Neural cell (in vitro differentiated cells): ENCODE data around the gene POU2F3. TPM values are rescaled to one million over a fixed set of nuclear protein-coding genes. Genes with fewer than 3 reads are reported as not detected.

Experiments
- H2AFZ ChIP-seq: fragments of 200-600, 300-800 bp; sonication (generic), shearing (Covaris generic); 2 replicates; pipeline ENCODE4 v1.6.0; 2014; ENCODE audit warnings: low read depth, mild to moderate bottlenecking, antibody characterized with exemption, low read length, moderate library complexity
- H3F3A ChIP-seq: fragments of 200-600 bp; shearing (Covaris generic); 2 replicates; pipeline ENCODE4 v1.6.1; 2016; ENCODE audit warnings: mild to moderate bottlenecking, moderate library complexity, mixed read lengths, antibody characterized with exemption, low read length; ENCODE audit not compliant: insufficient read depth, poor library complexity, severe bottlenecking
- H3K27ac ChIP-seq: fragments of 200-600, 300-800 bp; sonication (generic), shearing (Covaris generic); 2 replicates; pipeline ENCODE4 v1.5.1; 2014; ENCODE audit warnings: mild to moderate bottlenecking, low read length, moderate library complexity
- H3K27me3 ChIP-seq: fragments of 300-800, 200-600 bp; sonication (generic), shearing (Covaris generic); 2 replicates; pipeline ENCODE4 v1.6.0; 2014; ENCODE audit warnings: mild to moderate bottlenecking, low read depth, low read length, moderate library complexity; ENCODE audit not compliant: insufficient read depth
- H3K36me3 ChIP-seq: fragments of 300-800, 200-600 bp; sonication (generic), shearing (Covaris generic); 2 replicates; pipeline ENCODE4 v1.5.1; 2014; ENCODE audit warnings: mild to moderate bottlenecking, antibody characterized with exemption, low read length, moderate library complexity; ENCODE audit not compliant: insufficient read depth
- H3K4me2 ChIP-seq: fragments of 300-800, 200-600 bp; sonication (generic), shearing (Covaris generic); 2 replicates; pipeline ENCODE4 v1.6.0; 2014; ENCODE audit warnings: mild to moderate bottlenecking, low read length
- H3K4me3 ChIP-seq: fragments of 300-800, 200-600 bp; sonication (generic), shearing (Covaris generic); 2 replicates; pipeline ENCODE4 v1.5.1; 2014; ENCODE audit warnings: mild to moderate bottlenecking, low read length, moderate library complexity
- H3K79me2 ChIP-seq: fragments of 200-600 bp; shearing (Covaris generic); replicated peaks from 2 replicates; pipeline ENCODE4 v1.6.0; 2014; ENCODE audit warnings: mild to moderate bottlenecking, low read length, moderate library complexity; ENCODE audit not compliant: insufficient read depth
- H3K9ac ChIP-seq: fragments of 300-800, 200-600 bp; sonication (generic), shearing (Covaris generic); 2 replicates; pipeline ENCODE4 v1.6.1; 2016; ENCODE audit warnings: mild to moderate bottlenecking, low read length, mixed read lengths
- H3K9me2 ChIP-seq: fragments of 200-600 bp; shearing (Covaris generic); 2 replicates; pipeline ENCODE4 v1.6.1; 2016; ENCODE audit warnings: mild to moderate bottlenecking, low read length, mixed read lengths; ENCODE audit not compliant: insufficient read depth
- H3K9me3 ChIP-seq: fragments of 200-600, 300-800 bp; sonication (generic), shearing (Covaris generic); 2 replicates; pipeline ENCODE4 v1.6.1; 2016; ENCODE audit warnings: mild to moderate bottlenecking, mixed run types, low read length, moderate library complexity, mixed read lengths
- H4K20me1 ChIP-seq: fragments of 200-600 bp; shearing (Covaris generic); 2 replicates; pipeline ENCODE4 v1.6.1; 2016; ENCODE audit warnings: mild to moderate bottlenecking, mixed run types; ENCODE audit not compliant: insufficient read depth
- EP300 ChIP-seq: fragments of 450-650 bp; conservative IDR thresholded peaks from 2 replicates; pipeline ENCODE4 v1.6.1; 2014; ENCODE audit warnings: antibody characterized with exemption, mild to moderate bottlenecking, moderate library complexity; ENCODE audit not compliant: poor library complexity, severe bottlenecking
- EZH2 ChIP-seq: fragments of 200-600, 300-800 bp; shearing (Covaris generic), sonication (generic); IDR thresholded peaks from 2 replicates; pipeline ENCODE4 v1.6.1; 2014; ENCODE audit warnings: antibody characterized with exemption, low read length, borderline replicate concordance, mild to moderate bottlenecking; ENCODE audit not compliant: insufficient read depth, poor library complexity, severe bottlenecking
- MXI1 ChIP-seq: fragments of 450-650 bp; conservative IDR thresholded peaks from 2 replicates; pipeline ENCODE4 v1.6.1; 2014; ENCODE audit warnings: antibody characterized with exemption, mild to moderate bottlenecking; ENCODE audit not compliant: poor library complexity, severe bottlenecking
- POLR2AphosphoS5 ChIP-seq: IDR thresholded peaks from 2 replicates; pipeline ENCODE4 v1.6.1; 2012
- RAD21 ChIP-seq: fragments of 450-650 bp; conservative IDR thresholded peaks from 2 replicates; pipeline ENCODE4 v1.6.1; 2014; ENCODE audit warnings: antibody characterized with exemption, mild to moderate bottlenecking, moderate library complexity
- SMC3 ChIP-seq: fragments of 450-650 bp; conservative IDR thresholded peaks from 2 replicates; pipeline ENCODE4 v1.6.1; 2014; ENCODE audit warnings: antibody characterized with exemption, mild to moderate bottlenecking, moderate library complexity; ENCODE audit not compliant: poor library complexity
- TAF1 ChIP-seq: IDR thresholded peaks from 2 replicates; pipeline ENCODE4 v1.6.1; 2012; ENCODE audit warnings: low read depth
- polyA plus RNA-seq: library from polyadenylated mRNA; depleted of rRNA; stranded (reverse); fragments of >200 nt; gene quantifications from 2 replicates; pipeline ENCODE4 v1.2.3, GENCODE V29; 2014
- TF ChIP-seq, protein P1 (sequence below): fragments of 450-650 bp; IDR thresholded peaks from 2 replicates; pipeline ENCODE4 v1.5.1; 2014; ENCODE audit warnings: antibody characterized with exemption, mild to moderate bottlenecking, moderate library complexity; ENCODE audit not compliant: poor library complexity, severe bottlenecking
- TF ChIP-seq, protein P2 (sequence below): IDR thresholded peaks from 2 replicates; pipeline ENCODE4 v1.6.1; 2012; ENCODE audit warnings: borderline replicate concordance

POU2F3 gene
- polyA plus RNA-seq, 1 donor from 2014 or later: not detected

DNA sequence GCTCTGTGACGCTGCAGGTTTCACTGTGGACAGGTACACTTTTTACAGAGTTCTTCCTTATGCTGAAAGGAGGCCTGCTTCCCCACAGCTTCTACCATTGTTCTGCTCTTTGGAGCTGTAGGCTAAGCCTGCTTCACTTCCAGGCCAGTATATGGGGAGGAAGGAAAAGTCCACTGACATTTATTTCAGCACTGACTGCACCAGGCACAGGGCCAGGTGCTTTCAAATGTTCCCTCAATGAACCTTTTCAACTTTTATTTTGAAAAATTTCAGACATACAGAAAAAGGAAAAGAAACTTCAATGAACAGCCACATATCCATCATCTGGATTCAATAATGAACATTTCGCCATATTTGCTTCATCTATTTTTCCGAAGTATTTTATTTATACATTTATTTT is 22.0 kb downstream of the POU2F3 start:
- Histone ChIP-seq H2AFZ (no peak overlapping the region), H3K9ac (no peak overlapping the region), H3K36me3 (no peaks in the 10 kb centered on the region), H3K27ac (no peak overlapping the region), H3F3A (no peaks in the 10 kb centered on the region), H3K4me2 (no peak overlapping the region), H3K27me3 (no peaks in the 10 kb centered on the region), H3K9me2 (no peaks in the 10 kb centered on the region), H3K79me2 (no peaks in the 10 kb centered on the region), H4K20me1 (no peaks in the 10 kb centered on the region), H3K4me3 (no peak overlapping the region), H3K9me3 (no peaks in the 10 kb centered on the region)
- TF ChIP-seq POLR2AphosphoS5: no peak
- TF ChIP-seq TAF1: no peak
- TF ChIP-seq, protein P1, sequence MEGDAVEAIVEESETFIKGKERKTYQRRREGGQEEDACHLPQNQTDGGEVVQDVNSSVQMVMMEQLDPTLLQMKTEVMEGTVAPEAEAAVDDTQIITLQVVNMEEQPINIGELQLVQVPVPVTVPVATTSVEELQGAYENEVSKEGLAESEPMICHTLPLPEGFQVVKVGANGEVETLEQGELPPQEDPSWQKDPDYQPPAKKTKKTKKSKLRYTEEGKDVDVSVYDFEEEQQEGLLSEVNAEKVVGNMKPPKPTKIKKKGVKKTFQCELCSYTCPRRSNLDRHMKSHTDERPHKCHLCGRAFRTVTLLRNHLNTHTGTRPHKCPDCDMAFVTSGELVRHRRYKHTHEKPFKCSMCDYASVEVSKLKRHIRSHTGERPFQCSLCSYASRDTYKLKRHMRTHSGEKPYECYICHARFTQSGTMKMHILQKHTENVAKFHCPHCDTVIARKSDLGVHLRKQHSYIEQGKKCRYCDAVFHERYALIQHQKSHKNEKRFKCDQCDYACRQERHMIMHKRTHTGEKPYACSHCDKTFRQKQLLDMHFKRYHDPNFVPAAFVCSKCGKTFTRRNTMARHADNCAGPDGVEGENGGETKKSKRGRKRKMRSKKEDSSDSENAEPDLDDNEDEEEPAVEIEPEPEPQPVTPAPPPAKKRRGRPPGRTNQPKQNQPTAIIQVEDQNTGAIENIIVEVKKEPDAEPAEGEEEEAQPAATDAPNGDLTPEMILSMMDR: no peak

DNA sequence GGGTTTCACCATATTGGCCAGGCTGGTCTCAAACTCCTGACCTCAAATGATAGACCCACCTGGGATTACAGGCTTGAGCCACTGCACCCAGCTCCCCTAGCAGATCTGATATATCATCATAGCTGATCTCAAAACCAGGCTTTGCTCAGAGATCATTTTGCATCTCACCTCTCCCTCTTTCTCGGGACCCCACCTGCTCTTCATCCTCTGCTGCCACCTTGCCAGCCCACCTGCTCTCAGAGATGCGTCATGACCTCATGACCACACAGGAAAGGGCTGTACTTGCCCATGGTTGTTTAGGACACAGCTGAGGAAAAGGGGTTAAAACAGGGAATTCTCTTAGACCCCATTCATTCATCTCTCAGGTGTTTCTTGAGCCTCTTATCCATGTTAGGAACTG is 27.4 kb downstream of the POU2F3 start:
- Histone ChIP-seq H3K9me2 (no peaks in the 10 kb centered on the region), H4K20me1 (no peaks in the 10 kb centered on the region), H3K9me3 (no peaks in the 10 kb centered on the region), H3K27me3 (no peaks in the 10 kb centered on the region), H3K36me3 (no peaks in the 10 kb centered on the region), H3K4me2 (no peak overlapping the region), H3K79me2 (no peaks in the 10 kb centered on the region), H2AFZ (no peak overlapping the region), H3F3A (no peaks in the 10 kb centered on the region), H3K4me3 (no peak overlapping the region), H3K9ac (no peak overlapping the region), H3K27ac (no peak overlapping the region)
- TF ChIP-seq, protein P2, sequence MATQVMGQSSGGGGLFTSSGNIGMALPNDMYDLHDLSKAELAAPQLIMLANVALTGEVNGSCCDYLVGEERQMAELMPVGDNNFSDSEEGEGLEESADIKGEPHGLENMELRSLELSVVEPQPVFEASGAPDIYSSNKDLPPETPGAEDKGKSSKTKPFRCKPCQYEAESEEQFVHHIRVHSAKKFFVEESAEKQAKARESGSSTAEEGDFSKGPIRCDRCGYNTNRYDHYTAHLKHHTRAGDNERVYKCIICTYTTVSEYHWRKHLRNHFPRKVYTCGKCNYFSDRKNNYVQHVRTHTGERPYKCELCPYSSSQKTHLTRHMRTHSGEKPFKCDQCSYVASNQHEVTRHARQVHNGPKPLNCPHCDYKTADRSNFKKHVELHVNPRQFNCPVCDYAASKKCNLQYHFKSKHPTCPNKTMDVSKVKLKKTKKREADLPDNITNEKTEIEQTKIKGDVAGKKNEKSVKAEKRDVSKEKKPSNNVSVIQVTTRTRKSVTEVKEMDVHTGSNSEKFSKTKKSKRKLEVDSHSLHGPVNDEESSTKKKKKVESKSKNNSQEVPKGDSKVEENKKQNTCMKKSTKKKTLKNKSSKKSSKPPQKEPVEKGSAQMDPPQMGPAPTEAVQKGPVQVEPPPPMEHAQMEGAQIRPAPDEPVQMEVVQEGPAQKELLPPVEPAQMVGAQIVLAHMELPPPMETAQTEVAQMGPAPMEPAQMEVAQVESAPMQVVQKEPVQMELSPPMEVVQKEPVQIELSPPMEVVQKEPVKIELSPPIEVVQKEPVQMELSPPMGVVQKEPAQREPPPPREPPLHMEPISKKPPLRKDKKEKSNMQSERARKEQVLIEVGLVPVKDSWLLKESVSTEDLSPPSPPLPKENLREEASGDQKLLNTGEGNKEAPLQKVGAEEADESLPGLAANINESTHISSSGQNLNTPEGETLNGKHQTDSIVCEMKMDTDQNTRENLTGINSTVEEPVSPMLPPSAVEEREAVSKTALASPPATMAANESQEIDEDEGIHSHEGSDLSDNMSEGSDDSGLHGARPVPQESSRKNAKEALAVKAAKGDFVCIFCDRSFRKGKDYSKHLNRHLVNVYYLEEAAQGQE: no peak
- TF ChIP-seq TAF1 (no peak), SMC3 (no peak), MXI1 (no peak), EP300 (no peak), EZH2 (no peak), POLR2AphosphoS5 (no peak), RAD21 (no peak)
- TF ChIP-seq, protein P1: no peak
